ENCODE data around the gene LRCH4. TPM values are rescaled to one million over a fixed set of nuclear protein-coding genes. Genes with fewer than 3 reads are reported as not detected.
A peak's percentile ranks its signal among the peaks of the same experiment; 100 is the strongest.

Gene LRCH4
- total and polyA plus RNA-seq, 9 of the 15 experiments (the other 6 are each of a cell fraction or from before 2014, with no cell fraction given): 0.06 to 63.3 (median 15.0) TPM

GRCh38 chr7:100612730-100613390, 26.9 kb upstream of the LRCH4 start (continued):
- TF ChIP-seq MGA (IDR thresholded peaks at IDR 0.05) (peak; percentile 26; the same call in 1 of the 2 replicates), MNT (conservative IDR thresholded peaks at IDR 0.05) (peak; percentile 14 to 39; a peak in 2 of 4 replicates)

Data from K562 (cell line).